Measurements from ENCODE around the gene CCDC70.
"Not testable (repeated sequence)": the region's sequence is repeated elsewhere in the genome, so short reads cannot be mapped to it uniquely, and the experiment has no call there.

Gene CCDC70

GRCh38 chr13:51902776-51903175 lies 41.0 kb downstream of the CCDC70 start:
- H3K4me1 ChIP-seq (ENCODE audit: control insufficient read depth, insufficient read depth, low read length) = peaks cover 3% of the 10 kb centered on the region
- no peak overlapping the region for H3K4me3 ChIP-seq (ENCODE audit: insufficient read depth, low read depth, low read length)
- no peak overlapping the region for H3K27ac ChIP-seq (ENCODE audit: insufficient read depth, low read depth, low read length, poor library complexity, severe bottlenecking)
- 93 to 94% methylated on average over 4 of the region's 4 CpGs for WGBS, 2 experiments
- H3K36me3 ChIP-seq (ENCODE audit: control insufficient read depth, insufficient read depth, low read length) = no peaks in the 10 kb centered on the region
- H3K27me3 ChIP-seq (ENCODE audit: control insufficient read depth, insufficient read depth, low read length, poor library complexity, severe bottlenecking) = no peaks in the 10 kb centered on the region
- H3K9me3 ChIP-seq (ENCODE audit: control insufficient read depth, low read length) = no peaks in the 10 kb centered on the region

GRCh38 chr13:51905787-51906186 lies 44.0 kb downstream of the CCDC70 start:
- peaks cover 3% of the 10 kb centered on the region for H3K4me1 ChIP-seq (ENCODE audit: control insufficient read depth, insufficient read depth, low read length)
- no peaks in the 10 kb centered on the region for H3K36me3 ChIP-seq (ENCODE audit: control insufficient read depth, insufficient read depth, low read length)
- 92 to 95% methylated on average over 6 of the region's 6 CpGs for WGBS, 2 experiments
- no peaks in the 10 kb centered on the region for H3K27me3 ChIP-seq (ENCODE audit: control insufficient read depth, insufficient read depth, low read length, poor library complexity, severe bottlenecking)
- no peak overlapping the region for H3K4me3 ChIP-seq (ENCODE audit: insufficient read depth, low read depth, low read length)
- no peaks in the 10 kb centered on the region for H3K9me3 ChIP-seq (ENCODE audit: control insufficient read depth, low read length)
- no peak overlapping the region for H3K27ac ChIP-seq (ENCODE audit: insufficient read depth, low read depth, low read length, poor library complexity, severe bottlenecking)

- Histone ChIP-seq H3K36me3 (ENCODE audit: control insufficient read depth, insufficient read depth, low read length) (no peaks in the 10 kb centered on the region), H3K4me3 (ENCODE audit: insufficient read depth, low read depth, low read length) (no peak overlapping the region), H3K9me3 (ENCODE audit: control insufficient read depth, low read length) (no peaks in the 10 kb centered on the region), H3K27me3 (ENCODE audit: control insufficient read depth, insufficient read depth, low read length, poor library complexity, severe bottlenecking) (no peaks in the 10 kb centered on the region), H3K4me1 (ENCODE audit: control insufficient read depth, insufficient read depth, low read length) (peaks cover 3% of the 10 kb centered on the region), H3K27ac (ENCODE audit: insufficient read depth, low read depth, low read length, poor library complexity, severe bottlenecking) (no peak overlapping the region)
- WGBS, 2 experiments = 85 to 89% methylated on average over 3 of the region's 3 CpGs
Measured at GRCh38 chr13:51906581-51906980, 44.8 kb downstream of the CCDC70 start.

DNA sequence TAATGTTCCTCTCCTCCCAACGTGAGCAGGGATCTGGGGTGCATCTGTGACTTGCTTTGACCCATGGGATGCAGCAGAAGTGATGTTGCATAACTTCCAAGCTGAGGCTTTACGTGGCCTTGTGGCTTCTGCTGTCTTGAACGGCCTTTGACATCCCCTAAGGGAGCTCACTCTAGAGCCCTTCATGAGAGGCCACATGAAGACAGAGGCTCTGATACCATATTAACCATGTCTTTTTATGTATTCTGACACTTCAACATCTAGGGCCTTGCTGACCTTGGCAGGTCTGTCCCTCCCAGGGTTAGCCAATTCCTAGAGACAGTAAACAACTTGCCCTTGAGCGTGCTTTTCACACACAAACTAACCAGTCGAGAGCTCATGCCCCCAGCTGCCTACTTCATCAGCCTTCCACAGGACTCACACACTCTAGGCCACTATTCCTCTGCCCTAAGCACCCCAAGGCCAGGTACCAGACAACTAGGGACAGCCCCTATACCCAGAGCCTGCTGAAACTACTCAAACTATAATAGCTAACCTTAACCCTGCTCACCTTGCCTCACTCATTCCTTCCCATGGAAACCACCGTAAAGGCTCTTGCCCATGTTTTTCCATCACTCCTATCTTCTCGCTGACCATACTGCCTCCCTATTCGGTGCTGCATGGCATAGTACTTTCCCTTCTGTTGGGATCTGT lies 45.4 kb downstream of the CCDC70 start:
- Histone ChIP-seq H3K4me1 (ENCODE audit: control insufficient read depth, insufficient read depth, low read length) (peaks cover 3% of the 10 kb centered on the region), H3K4me3 (ENCODE audit: insufficient read depth, low read depth, low read length) (no peak overlapping the region), H3K9me3 (ENCODE audit: control insufficient read depth, low read length) (no peaks in the 10 kb centered on the region), H3K27ac (ENCODE audit: insufficient read depth, low read depth, low read length, poor library complexity, severe bottlenecking) (no peak overlapping the region), H3K27me3 (ENCODE audit: control insufficient read depth, insufficient read depth, low read length, poor library complexity, severe bottlenecking) (no peaks in the 10 kb centered on the region), H3K36me3 (ENCODE audit: control insufficient read depth, insufficient read depth, low read length) (no peaks in the 10 kb centered on the region)
- 88 to 91% methylated on average over 8 of the region's 8 CpGs for WGBS, 2 experiments

DNA sequence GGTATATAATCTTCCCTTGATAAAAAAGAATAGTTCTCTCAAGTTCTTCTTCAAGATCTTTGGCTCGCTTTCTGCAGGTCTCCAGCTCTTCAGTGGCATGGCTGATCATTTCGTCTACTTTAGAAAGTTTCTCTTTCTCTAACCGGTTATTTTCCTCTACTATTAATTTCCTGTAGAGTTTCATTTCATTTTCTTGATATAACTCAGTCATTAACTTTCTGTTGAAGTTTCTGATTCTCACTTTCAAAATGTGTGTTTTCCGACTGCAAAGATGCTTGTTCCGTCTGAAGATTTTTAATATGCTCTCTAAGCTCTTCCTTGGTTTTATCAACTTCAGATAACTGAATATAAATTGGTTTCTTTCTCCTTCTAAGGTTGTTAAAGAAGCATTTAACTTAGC lies 47.5 kb downstream of the CCDC70 start:
- H3K4me3 ChIP-seq (ENCODE audit: insufficient read depth, low read depth, low read length); H3K27me3 ChIP-seq (ENCODE audit: control insufficient read depth, insufficient read depth, low read length, poor library complexity, severe bottlenecking); H3K9me3 ChIP-seq (ENCODE audit: control insufficient read depth, low read length); H3K27ac ChIP-seq (ENCODE audit: insufficient read depth, low read depth, low read length, poor library complexity, severe bottlenecking); H3K36me3 ChIP-seq (ENCODE audit: control insufficient read depth, insufficient read depth, low read length); H3K4me1 ChIP-seq (ENCODE audit: control insufficient read depth, insufficient read depth, low read length): not testable (repeated sequence)
- WGBS, 2 experiments = 94 to 100% methylated on average over 5 of the region's 5 CpGs

GRCh38 chr13:51910508-51910907 lies 48.7 kb downstream of the CCDC70 start:
- H3K9me3 ChIP-seq (ENCODE audit: control insufficient read depth, low read length) = no peaks in the 10 kb centered on the region
- 93 to 94% methylated on average over 12 of the region's 12 CpGs for WGBS, 2 experiments
- no peak overlapping the region for H3K27ac ChIP-seq (ENCODE audit: insufficient read depth, low read depth, low read length, poor library complexity, severe bottlenecking)
- no peaks in the 10 kb centered on the region for H3K4me1 ChIP-seq (ENCODE audit: control insufficient read depth, insufficient read depth, low read length)
- no peak overlapping the region for H3K4me3 ChIP-seq (ENCODE audit: insufficient read depth, low read depth, low read length)
- H3K27me3 ChIP-seq (ENCODE audit: control insufficient read depth, insufficient read depth, low read length, poor library complexity, severe bottlenecking) = no peaks in the 10 kb centered on the region
- H3K36me3 ChIP-seq (ENCODE audit: control insufficient read depth, insufficient read depth, low read length) = no peaks in the 10 kb centered on the region

- Histone ChIP-seq H3K4me3 (ENCODE audit: insufficient read depth, low read depth, low read length) (no peak overlapping the region), H3K4me1 (ENCODE audit: control insufficient read depth, insufficient read depth, low read length) (no peaks in the 10 kb centered on the region), H3K36me3 (ENCODE audit: control insufficient read depth, insufficient read depth, low read length) (no peaks in the 10 kb centered on the region), H3K9me3 (ENCODE audit: control insufficient read depth, low read length) (no peaks in the 10 kb centered on the region), H3K27me3 (ENCODE audit: control insufficient read depth, insufficient read depth, low read length, poor library complexity, severe bottlenecking) (no peaks in the 10 kb centered on the region), H3K27ac (ENCODE audit: insufficient read depth, low read depth, low read length, poor library complexity, severe bottlenecking) (no peak overlapping the region)
- 88 to 90% methylated on average over 10 of the region's 10 CpGs for WGBS, 2 experiments
Measured at GRCh38 chr13:51912091-51912490, 50.3 kb downstream of the CCDC70 start.

DNA sequence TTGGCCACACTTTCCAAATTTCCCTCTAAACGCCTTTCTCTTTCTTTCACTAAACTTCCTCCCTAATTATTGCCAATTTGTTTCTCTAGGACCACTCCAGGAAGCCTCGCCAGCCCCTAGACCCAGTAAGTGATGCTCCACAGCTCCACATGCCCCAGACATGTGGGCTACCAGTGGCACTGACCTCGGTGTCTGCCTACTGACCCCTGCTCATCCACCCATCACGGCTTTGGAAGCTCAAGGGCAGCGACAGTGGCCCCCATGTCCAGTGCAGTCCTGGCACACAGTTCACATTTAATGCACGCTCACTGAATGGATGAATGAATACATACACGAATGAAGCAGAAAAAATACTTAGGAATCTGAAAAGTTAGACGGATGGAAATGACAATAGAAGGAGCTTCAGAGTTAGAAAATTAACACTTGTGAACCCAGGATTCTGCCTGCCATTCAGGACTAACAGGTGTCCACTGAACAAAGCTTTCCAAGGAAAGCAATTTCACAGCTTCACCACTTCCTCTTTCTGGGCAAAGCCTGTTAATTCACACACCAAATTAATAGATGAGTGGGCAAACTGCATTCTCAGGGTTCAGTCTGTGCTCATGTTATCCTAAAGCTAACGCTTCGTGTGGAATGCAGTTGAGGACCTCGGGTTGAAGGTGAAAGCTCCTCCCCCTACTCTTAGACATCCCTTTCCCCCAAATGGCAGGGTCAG lies 50.9 kb downstream of the CCDC70 start:
- no peak overlapping the region for H3K27ac ChIP-seq (ENCODE audit: insufficient read depth, low read depth, low read length, poor library complexity, severe bottlenecking)
- 90% methylated on average over 11 of the region's 11 CpGs for WGBS, 2 experiments

GRCh38 chr13:51913421-51914136 lies 51.8 kb downstream of the CCDC70 start:
- H3K4me1 ChIP-seq (ENCODE audit: control insufficient read depth, insufficient read depth, low read length) = no peaks in the 10 kb centered on the region
- H3K4me3 ChIP-seq (ENCODE audit: insufficient read depth, low read depth, low read length) = no peak overlapping the region
- 60 to 62% methylated on average over 4 of the region's 4 CpGs for WGBS, 2 experiments
- H3K36me3 ChIP-seq (ENCODE audit: control insufficient read depth, insufficient read depth, low read length) = no peaks in the 10 kb centered on the region
- H3K27me3 ChIP-seq (ENCODE audit: control insufficient read depth, insufficient read depth, low read length, poor library complexity, severe bottlenecking) = no peaks in the 10 kb centered on the region
- no peaks in the 10 kb centered on the region for H3K9me3 ChIP-seq (ENCODE audit: control insufficient read depth, low read length)
- H3K27ac ChIP-seq (ENCODE audit: insufficient read depth, low read depth, low read length, poor library complexity, severe bottlenecking) = no peak overlapping the region

More for the DNA sequence above, 50.9 kb downstream of the CCDC70 start:
- Histone ChIP-seq H3K27me3 (ENCODE audit: control insufficient read depth, insufficient read depth, low read length, poor library complexity, severe bottlenecking) (no peaks in the 10 kb centered on the region), H3K9me3 (ENCODE audit: control insufficient read depth, low read length) (no peaks in the 10 kb centered on the region), H3K36me3 (ENCODE audit: control insufficient read depth, insufficient read depth, low read length) (no peaks in the 10 kb centered on the region), H3K4me1 (ENCODE audit: control insufficient read depth, insufficient read depth, low read length) (no peaks in the 10 kb centered on the region), H3K4me3 (ENCODE audit: insufficient read depth, low read depth, low read length) (no peak overlapping the region)

GRCh38 chr13:51914137-51914493 lies 52.3 kb downstream of the CCDC70 start:
- Histone ChIP-seq H3K27ac (ENCODE audit: insufficient read depth, low read depth, low read length, poor library complexity, severe bottlenecking) (no peak overlapping the region), H3K27me3 (ENCODE audit: control insufficient read depth, insufficient read depth, low read length, poor library complexity, severe bottlenecking) (no peaks in the 10 kb centered on the region), H3K36me3 (ENCODE audit: control insufficient read depth, insufficient read depth, low read length) (no peaks in the 10 kb centered on the region), H3K9me3 (ENCODE audit: control insufficient read depth, low read length) (no peaks in the 10 kb centered on the region), H3K4me1 (ENCODE audit: control insufficient read depth, insufficient read depth, low read length) (no peaks in the 10 kb centered on the region), H3K4me3 (ENCODE audit: insufficient read depth, low read depth, low read length) (no peak overlapping the region)
- 95 to 96% methylated on average over 7 of the region's 7 CpGs for WGBS, 2 experiments

All from ectodermal cell (in vitro differentiated cells).